MM.1S (cell line): ENCODE data around the gene PCDH7.

Experiments
- DNase-seq: peaks from one replicate; pipeline ENCODE4 v3.0.0-alpha.2; 2015
- H2AFZ ChIP-seq: fragments of 300-600 bp; sonication (generic); 2 replicates; pipeline ENCODE4 v1.6.0; 2016; ENCODE audit warnings: antibody characterized with exemption, low read length
- H3F3A ChIP-seq: fragments of 300-600 bp; sonication (generic); 2 replicates; pipeline ENCODE4 v1.6.1; 2016; ENCODE audit warnings: mild to moderate bottlenecking, antibody characterized with exemption, low read length, moderate library complexity, mixed read lengths; ENCODE audit not compliant: insufficient read depth
- H3K27ac ChIP-seq: fragments of 300-600 bp; sonication (generic); 2 replicates; pipeline ENCODE4 v1.5.1; 2016; ENCODE audit warnings: mild to moderate bottlenecking, low read length
- H3K27me3 ChIP-seq: fragments of 300-600 bp; sonication (generic); replicated peaks from 2 replicates; pipeline ENCODE4 v1.6.0; 2016; ENCODE audit warnings: low read length; ENCODE audit not compliant: insufficient read depth
- H3K36me3 ChIP-seq: fragments of 300-600 bp; sonication (generic); replicated peaks from 2 replicates; pipeline ENCODE4 v1.6.1; 2016; ENCODE audit warnings: mild to moderate bottlenecking, low read length, mixed read lengths; ENCODE audit not compliant: insufficient read depth
- H3K4me1 ChIP-seq: fragments of 300-600 bp; sonication (generic); 2 replicates; pipeline ENCODE4 v1.6.1; 2016; ENCODE audit warnings: low read length, mixed read lengths
- H3K4me2 ChIP-seq: fragments of 300-600 bp; sonication (generic); 2 replicates; pipeline ENCODE4 v1.6.0; 2016; ENCODE audit warnings: low read depth, low read length
- H3K4me3 ChIP-seq: fragments of 300-600 bp; sonication (generic); 2 replicates; pipeline ENCODE4 v1.5.1; 2016; ENCODE audit warnings: low read length, mixed read lengths
- H3K79me2 ChIP-seq: fragments of 300-600 bp; sonication (generic); 2 replicates; pipeline ENCODE4 v1.6.1; 2016; ENCODE audit warnings: mixed run types, low read length, mixed read lengths
- H3K9ac ChIP-seq: fragments of 300-600 bp; sonication (generic); 2 replicates; pipeline ENCODE4 v1.6.1; 2016; ENCODE audit warnings: low read length, mixed read lengths
- H3K9me2 ChIP-seq: fragments of 300-600 bp; sonication (generic); replicated peaks from 2 replicates; pipeline ENCODE4 v1.6.1; 2016; ENCODE audit warnings: mild to moderate bottlenecking, low read length, mixed read lengths; ENCODE audit not compliant: insufficient read depth
- H3K9me3 ChIP-seq: fragments of 300-600 bp; sonication (generic); replicated peaks from 2 replicates; pipeline ENCODE4 v1.6.1; 2016; ENCODE audit warnings: mild to moderate bottlenecking, low read length, mixed read lengths; ENCODE audit not compliant: insufficient read depth
- H4K20me1 ChIP-seq: fragments of 300-600 bp; sonication (generic); 2 replicates; pipeline ENCODE4 v1.6.1; 2016; ENCODE audit warnings: mild to moderate bottlenecking, low read length, moderate library complexity, mixed read lengths; ENCODE audit not compliant: insufficient read depth
- EZH2 ChIP-seq: fragments of 300-600 bp; sonication (generic); optimal IDR thresholded peaks from 2 replicates; pipeline ENCODE3; 2017; ENCODE audit warnings: low read depth, mild to moderate bottlenecking, antibody characterized with exemption, low read length, mixed read lengths
- EZH2phosphoT487 ChIP-seq: fragments of 300-600 bp; sonication (generic); IDR thresholded peaks from 2 replicates; pipeline ENCODE4 v1.6.1; 2018; ENCODE audit warnings: antibody characterized with exemption, low read length
- TF ChIP-seq, protein P1 (sequence below): fragments of 300-600 bp; sonication (generic); IDR thresholded peaks from 2 replicates; pipeline ENCODE4 v1.5.1; 2016; ENCODE audit warnings: antibody characterized with exemption, low read length, mixed read lengths

The PCDH7 gene

DNA sequence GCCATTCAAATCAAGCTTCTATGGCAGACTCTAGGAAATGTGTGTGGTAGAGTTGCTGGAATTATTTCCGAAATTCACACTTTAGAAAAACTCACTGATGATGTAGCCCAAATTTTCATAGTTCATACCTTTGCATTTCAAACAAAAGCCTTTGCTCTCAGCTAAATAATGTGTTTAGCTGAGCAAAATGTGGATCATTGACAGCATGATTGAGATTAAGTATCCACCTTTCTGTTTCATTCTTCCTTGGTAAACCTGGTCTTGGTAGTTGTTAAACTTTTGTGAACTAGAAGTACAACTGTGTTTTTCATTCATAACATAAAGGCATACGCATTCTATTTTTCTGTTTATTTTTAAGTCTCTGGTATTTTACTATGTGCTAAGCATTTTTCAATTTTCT lies 7.2 kb downstream of the PCDH7 start:
- 0 out of 2 replicates have a peak, but pooled peaks cover 3% of the 10 kb centered on the region for H3K9me3 ChIP-seq
- no peaks in the 10 kb centered on the region for H3K36me3 ChIP-seq
- H2AFZ ChIP-seq = no peak overlapping the region
- no peaks in the 10 kb centered on the region for H3K27me3 ChIP-seq
- H3K9me2 ChIP-seq = no peaks in the 10 kb centered on the region
- no peak overlapping the region for H3K4me3 ChIP-seq
- no peak for DNase-seq
- TF ChIP-seq, protein P1, sequence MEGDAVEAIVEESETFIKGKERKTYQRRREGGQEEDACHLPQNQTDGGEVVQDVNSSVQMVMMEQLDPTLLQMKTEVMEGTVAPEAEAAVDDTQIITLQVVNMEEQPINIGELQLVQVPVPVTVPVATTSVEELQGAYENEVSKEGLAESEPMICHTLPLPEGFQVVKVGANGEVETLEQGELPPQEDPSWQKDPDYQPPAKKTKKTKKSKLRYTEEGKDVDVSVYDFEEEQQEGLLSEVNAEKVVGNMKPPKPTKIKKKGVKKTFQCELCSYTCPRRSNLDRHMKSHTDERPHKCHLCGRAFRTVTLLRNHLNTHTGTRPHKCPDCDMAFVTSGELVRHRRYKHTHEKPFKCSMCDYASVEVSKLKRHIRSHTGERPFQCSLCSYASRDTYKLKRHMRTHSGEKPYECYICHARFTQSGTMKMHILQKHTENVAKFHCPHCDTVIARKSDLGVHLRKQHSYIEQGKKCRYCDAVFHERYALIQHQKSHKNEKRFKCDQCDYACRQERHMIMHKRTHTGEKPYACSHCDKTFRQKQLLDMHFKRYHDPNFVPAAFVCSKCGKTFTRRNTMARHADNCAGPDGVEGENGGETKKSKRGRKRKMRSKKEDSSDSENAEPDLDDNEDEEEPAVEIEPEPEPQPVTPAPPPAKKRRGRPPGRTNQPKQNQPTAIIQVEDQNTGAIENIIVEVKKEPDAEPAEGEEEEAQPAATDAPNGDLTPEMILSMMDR = no peak
- TF ChIP-seq EZH2phosphoT487 (no peak), EZH2 (no peak)
- 0 out of 2 replicates have a peak, but pooled peaks cover 5% of the 10 kb centered on the region for H3K4me1 ChIP-seq
- H4K20me1 ChIP-seq = no peaks in the 10 kb centered on the region
- H3K27ac ChIP-seq = no peak overlapping the region
- no peaks in the 10 kb centered on the region for H3F3A ChIP-seq
- H3K79me2 ChIP-seq = no peaks in the 10 kb centered on the region
- H3K4me2 ChIP-seq = no peak overlapping the region
- H3K9ac ChIP-seq = no peak overlapping the region

DNA sequence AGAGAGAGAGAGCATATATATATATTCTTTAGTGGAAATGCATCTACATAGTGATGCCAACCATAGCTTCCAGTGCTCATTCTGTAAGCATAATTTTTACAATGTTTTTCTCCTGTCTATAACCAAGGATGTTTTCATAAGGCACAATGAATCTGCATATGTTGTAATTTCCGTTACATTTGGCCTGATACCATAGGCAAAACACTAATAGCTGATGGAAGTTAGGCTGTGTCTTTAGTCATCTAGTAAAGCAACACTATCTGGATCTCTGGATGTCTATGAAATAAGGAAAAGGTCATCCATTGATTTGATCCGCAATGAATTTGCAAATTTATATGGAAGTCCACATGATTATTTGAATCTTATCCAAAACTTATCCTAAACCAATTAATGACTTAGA lies 8.1 kb downstream of the PCDH7 start:
- no peak overlapping the region for H3K27ac ChIP-seq
- no peaks in the 10 kb centered on the region for H3K9me2 ChIP-seq
- H3K9ac ChIP-seq = no peak overlapping the region
- no peak for DNase-seq
- no peak overlapping the region for H3K4me3 ChIP-seq
- no peaks in the 10 kb centered on the region for H3K79me2 ChIP-seq
- H3K9me3 ChIP-seq = 0 out of 2 replicates have a peak, but pooled peaks cover 3% of the 10 kb centered on the region
- H4K20me1 ChIP-seq = no peaks in the 10 kb centered on the region
- no peak overlapping the region for H2AFZ ChIP-seq
- no peak overlapping the region for H3K4me2 ChIP-seq
- peaks cover 11% of the 10 kb centered on the region for H3K4me1 ChIP-seq
- no peaks in the 10 kb centered on the region for H3K36me3 ChIP-seq
- no peak for TF ChIP-seq EZH2
- TF ChIP-seq EZH2phosphoT487 = no peak
- TF ChIP-seq, protein P1 = no peak
- no peaks in the 10 kb centered on the region for H3K27me3 ChIP-seq
- no peaks in the 10 kb centered on the region for H3F3A ChIP-seq

DNA sequence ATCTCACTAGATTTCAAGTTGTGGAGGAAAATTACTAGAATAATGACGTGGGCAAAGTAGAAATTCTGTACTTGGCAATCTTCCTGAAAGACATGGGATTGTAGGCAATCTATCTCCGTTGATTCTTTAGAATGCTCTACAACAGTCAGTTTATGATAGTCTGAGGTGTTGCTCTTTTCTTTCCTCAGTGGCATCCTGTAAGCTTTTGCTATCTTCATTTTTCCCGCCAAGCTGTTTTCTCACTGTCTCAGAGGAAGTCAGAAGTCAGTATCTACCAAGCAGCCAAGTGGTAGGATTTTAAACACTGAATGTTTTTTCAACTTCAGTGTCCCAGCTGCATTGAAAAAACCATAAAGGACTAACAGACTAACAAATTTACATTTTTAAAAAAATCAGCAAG lies 23.7 kb downstream of the PCDH7 start:
- Histone ChIP-seq H3K9ac (no peak overlapping the region), H3K27me3 (no peaks in the 10 kb centered on the region), H3K79me2 (no peaks in the 10 kb centered on the region), H3K4me1 (no peaks in the 10 kb centered on the region), H3K4me3 (no peak overlapping the region), H3K4me2 (no peak overlapping the region), H3K27ac (no peak overlapping the region), H3F3A (no peaks in the 10 kb centered on the region), H3K9me2 (no peaks in the 10 kb centered on the region), H3K36me3 (no peaks in the 10 kb centered on the region), H4K20me1 (no peaks in the 10 kb centered on the region), H3K9me3 (no peaks in the 10 kb centered on the region; the same call in 1 of the 2 replicates), H2AFZ (no peak overlapping the region)
- no peak for DNase-seq
- TF ChIP-seq EZH2phosphoT487 (no peak), EZH2 (no peak)
- TF ChIP-seq, protein P1 = no peak
